GM12878 (cell line): ENCODE measurements around the gene TMCC2. TPM values are rescaled to one million over a fixed set of nuclear protein-coding genes. Genes with fewer than 3 reads are reported as not detected.

Experiments used
- ASH2L ChIP-seq: fragments of 300-600, 200-600 bp; sonication (generic); IDR thresholded peaks from 2 replicates; pipeline ENCODE4 v1.6.1; 2017; ENCODE audit warnings: low read depth, mild to moderate bottlenecking, borderline replicate concordance
- CHD2 ChIP-seq: IDR thresholded peaks from 2 replicates; pipeline ENCODE4 v1.6.1; 2011; ENCODE audit warnings: low read depth, low read length, improper control_type of control experiment, borderline replicate concordance
- CHD4 ChIP-seq: fragments of 200-600 bp; sonication (generic); IDR thresholded peaks from 2 replicates; pipeline ENCODE4 v1.6.1; 2016; ENCODE audit warnings: mild to moderate bottlenecking
- EP300 ChIP-seq, 2 experiments: fragments of 150-350 bp in 1 of 2; IDR thresholded peaks; 2 replicates each; pipeline ENCODE4 v1.6.1; 2011 to 2012; ENCODE audit warnings: low read depth in 2 of 2, low read length in 2 of 2, borderline replicate concordance in 1 of 2, improper control_type of control experiment in 1 of 2, inconsistent platforms in 1 of 2; ENCODE audit not compliant: control insufficient read depth in 1 of 2
- HDAC6 ChIP-seq: fragments of 200-600 bp; sonication (generic); IDR thresholded peaks from one replicate; pipeline ENCODE4 v1.8.0; 2017; ENCODE audit warnings: antibody characterized with exemption; ENCODE audit not compliant: unreplicated experiment
- IKZF1 ChIP-seq: fragments of 450-650 bp; conservative IDR thresholded peaks from 2 replicates; pipeline ENCODE4 v1.6.1; 2017; ENCODE audit warnings: antibody characterized with exemption, mild to moderate bottlenecking
- IKZF2 ChIP-seq, 2 experiments: fragments of 450-650 bp; IDR thresholded peaks; 2 replicates each; pipeline ENCODE4 v1.6.1; 2017; ENCODE audit warnings: mild to moderate bottlenecking in 2 of 2, moderate library complexity in 2 of 2
- KAT2A ChIP-seq: conservative IDR thresholded peaks from 2 replicates; pipeline ENCODE4 v1.6.1; 2011; ENCODE audit warnings: low read depth, low read length; ENCODE audit not compliant: control insufficient read depth
- NR2C2 ChIP-seq: IDR thresholded peaks from 2 replicates; pipeline ENCODE4 v1.6.1; 2011; ENCODE audit warnings: borderline replicate concordance, low read depth; ENCODE audit not compliant: control insufficient read depth, insufficient read length
- RAD51 ChIP-seq: fragments of 450-650 bp; IDR thresholded peaks from 2 replicates; pipeline ENCODE4 v1.6.1; 2016; ENCODE audit warnings: moderate library complexity, mild to moderate bottlenecking, inconsistent platforms
- RBBP5 ChIP-seq: fragments of 200-600 bp; sonication (generic); conservative IDR thresholded peaks from 2 replicates; pipeline ENCODE4 v1.6.1; 2016
- SMAD5 ChIP-seq: IDR thresholded peaks from 2 replicates; pipeline ENCODE4 v1.6.1; 2016; ENCODE audit warnings: antibody characterized with exemption, low read depth
- SP1 ChIP-seq: IDR thresholded peaks from one replicate; pipeline ENCODE4 v1.6.1; 2011; ENCODE audit warnings: low read depth, low read length
- SREBF1 ChIP-seq: IDR thresholded peaks from 2 replicates; pipeline ENCODE4 v1.6.1; 2012; ENCODE audit warnings: mild to moderate bottlenecking, low read length
- STAT3 ChIP-seq: IDR thresholded peaks from 2 replicates; pipeline ENCODE4 v1.6.1; 2011; ENCODE audit warnings: low read depth, low read length, improper control_type of control experiment
- SUPT20H ChIP-seq: IDR thresholded peaks from 2 replicates; pipeline ENCODE4 v1.6.1; 2011; ENCODE audit warnings: low read depth, mild to moderate bottlenecking, low read length, moderate library complexity, borderline replicate concordance; ENCODE audit not compliant: control insufficient read depth
- TARDBP ChIP-seq: IDR thresholded peaks from 2 replicates; pipeline ENCODE4 v1.6.1; 2016; ENCODE audit warnings: borderline replicate concordance
- TBL1XR1 ChIP-seq: IDR thresholded peaks from 2 replicates; pipeline ENCODE4 v1.6.1; 2012; ENCODE audit warnings: low read depth, low read length, improper control_type of control experiment
- polyA plus RNA-seq, 11 experiments: library from polyadenylated mRNA; depleted of rRNA in 4 of 11; unstranded in 6 of 11; stranded (reverse) in 5 of 11; fragments of >200 nt; fragmentation: Nextera tagmentation in 4 of 11; fragmentation: Illumina TruSeq in 1 of 11; extraction: Ambion mirVana in 4 of 11; extraction: Trizol in 1 of 11; gene quantifications; 1 replicate in 1 of 11; 2 replicates in 10 of 11; pipeline versions ENCODE4 v1.2.1 to v1.2.3, GENCODE V29; 2011 to 2016; ENCODE audit warnings: inconsistent platforms in 2 of 11, missing spikeins in 2 of 11, low read depth in 1 of 11
- total RNA-seq, 4 experiments: library from RNA; depleted of rRNA in 3 of 4; stranded (reverse); fragments of >200 nt in 3 of 4; fragmentation: Illumina TruSeq in 1 of 4; extraction: Trizol in 1 of 4; gene quantifications; 2 replicates each; pipeline versions ENCODE4 v1.2.1 to v1.2.3, GENCODE V29; 2013 to 2021
- TF ChIP-seq, protein P1 (sequence below): fragments of 450-650 bp; conservative IDR thresholded peaks from 2 replicates; pipeline ENCODE4 v1.6.1; 2017; ENCODE audit warnings: mild to moderate bottlenecking, moderate library complexity
- TF ChIP-seq, protein P2 (sequence below): IDR thresholded peaks from 2 replicates; pipeline ENCODE4 v1.6.1; 2011; ENCODE audit warnings: borderline replicate concordance, low read depth, mild to moderate bottlenecking, moderate library complexity, low read length; ENCODE audit not compliant: insufficient read depth, poor library complexity, severe bottlenecking
- TF ChIP-seq, protein P3 (sequence below): fragments of 450-650 bp; IDR thresholded peaks from 2 replicates; pipeline ENCODE4 v1.6.1; 2016; ENCODE audit warnings: mild to moderate bottlenecking
- TF ChIP-seq, protein P4 (sequence below): fragments of 450-650 bp; IDR thresholded peaks from 2 replicates; pipeline ENCODE4 v1.6.1; 2017; ENCODE audit warnings: mild to moderate bottlenecking

Gene TMCC2
- total and polyA plus RNA-seq, 10 of the 15 experiments (the other 5 are each of a cell fraction or from before 2014, with no cell fraction given) = 0.06 to 2.3 (median 0.76) TPM

DNA sequence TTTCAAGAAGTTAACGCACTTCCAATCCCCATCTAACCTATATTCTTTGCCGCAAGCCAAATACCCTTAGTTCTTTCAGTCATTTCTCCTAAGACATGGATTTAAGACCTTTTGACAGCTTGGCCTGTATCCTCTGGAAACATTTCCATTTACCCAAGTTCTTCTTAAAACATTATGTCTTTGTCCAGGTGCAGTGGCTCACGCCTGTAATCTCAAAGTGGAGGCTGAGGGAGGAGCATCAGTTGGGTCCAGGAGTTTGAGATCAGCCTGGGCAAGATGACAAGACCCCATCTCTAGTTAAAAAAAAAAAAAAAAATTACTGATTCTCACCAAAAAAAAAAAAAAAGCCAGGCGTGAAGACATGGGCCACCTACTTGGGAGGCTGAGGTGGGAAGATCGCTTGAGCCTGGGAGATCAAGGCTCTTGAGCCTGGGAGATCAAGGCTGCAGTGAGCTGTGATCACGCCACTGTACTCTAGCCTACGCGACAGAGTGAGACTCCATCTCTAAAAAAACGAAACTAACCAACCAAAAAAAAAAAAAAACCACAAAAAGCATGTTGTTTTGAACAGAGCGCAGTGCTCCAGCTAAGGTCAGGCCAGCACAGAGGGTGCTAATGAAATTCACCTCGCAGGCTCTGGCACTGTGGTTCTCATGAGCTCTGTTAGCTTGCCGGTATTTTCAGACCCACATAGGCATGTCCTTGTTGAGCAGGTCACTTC is 57.8 kb downstream of the TMCC2 start (continued):
- TF ChIP-seq SMAD5 (no peak), IKZF1 (no peak), CHD2 (peak; percentile 51; the same call in 1 of the 2 replicates), TARDBP (no peak), STAT3 (no peak), IKZF2 (IDR thresholded peaks at IDR 0.05) (peak; percentile 14 to 19; a peak in 2 of 4 replicates), RAD51 (peak; percentile 18; the same call in 1 of the 2 replicates), TBL1XR1 (no peak; the same call in 1 of the 2 replicates), HDAC6 (no peak), EP300 (IDR thresholded peaks at IDR 0.05; ENCODE audit: borderline replicate concordance in 1 of 2, control insufficient read depth in 1 of 2, low read depth in 2 of 2, low read length in 2 of 2) (peak; percentile 40 to 85; a peak in 1 of 4 replicates), SREBF1 (no peak), SUPT20H (no peak), ASH2L (no peak), SP1 (peak; percentile 13), KAT2A (no peak), RBBP5 (no peak), CHD4 (no peak), NR2C2 (no peak)
- TF ChIP-seq, protein P1, sequence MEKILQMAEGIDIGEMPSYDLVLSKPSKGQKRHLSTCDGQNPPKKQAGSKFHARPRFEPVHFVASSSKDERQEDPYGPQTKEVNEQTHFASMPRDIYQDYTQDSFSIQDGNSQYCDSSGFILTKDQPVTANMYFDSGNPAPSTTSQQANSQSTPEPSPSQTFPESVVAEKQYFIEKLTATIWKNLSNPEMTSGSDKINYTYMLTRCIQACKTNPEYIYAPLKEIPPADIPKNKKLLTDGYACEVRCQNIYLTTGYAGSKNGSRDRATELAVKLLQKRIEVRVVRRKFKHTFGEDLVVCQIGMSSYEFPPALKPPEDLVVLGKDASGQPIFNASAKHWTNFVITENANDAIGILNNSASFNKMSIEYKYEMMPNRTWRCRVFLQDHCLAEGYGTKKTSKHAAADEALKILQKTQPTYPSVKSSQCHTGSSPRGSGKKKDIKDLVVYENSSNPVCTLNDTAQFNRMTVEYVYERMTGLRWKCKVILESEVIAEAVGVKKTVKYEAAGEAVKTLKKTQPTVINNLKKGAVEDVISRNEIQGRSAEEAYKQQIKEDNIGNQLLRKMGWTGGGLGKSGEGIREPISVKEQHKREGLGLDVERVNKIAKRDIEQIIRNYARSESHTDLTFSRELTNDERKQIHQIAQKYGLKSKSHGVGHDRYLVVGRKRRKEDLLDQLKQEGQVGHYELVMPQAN = no peak
- TF ChIP-seq, protein P2, sequence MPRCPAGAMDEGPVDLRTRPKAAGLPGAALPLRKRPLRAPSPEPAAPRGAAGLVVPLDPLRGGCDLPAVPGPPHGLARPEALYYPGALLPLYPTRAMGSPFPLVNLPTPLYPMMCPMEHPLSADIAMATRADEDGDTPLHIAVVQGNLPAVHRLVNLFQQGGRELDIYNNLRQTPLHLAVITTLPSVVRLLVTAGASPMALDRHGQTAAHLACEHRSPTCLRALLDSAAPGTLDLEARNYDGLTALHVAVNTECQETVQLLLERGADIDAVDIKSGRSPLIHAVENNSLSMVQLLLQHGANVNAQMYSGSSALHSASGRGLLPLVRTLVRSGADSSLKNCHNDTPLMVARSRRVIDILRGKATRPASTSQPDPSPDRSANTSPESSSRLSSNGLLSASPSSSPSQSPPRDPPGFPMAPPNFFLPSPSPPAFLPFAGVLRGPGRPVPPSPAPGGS = no peak
- TF ChIP-seq, protein P3, sequence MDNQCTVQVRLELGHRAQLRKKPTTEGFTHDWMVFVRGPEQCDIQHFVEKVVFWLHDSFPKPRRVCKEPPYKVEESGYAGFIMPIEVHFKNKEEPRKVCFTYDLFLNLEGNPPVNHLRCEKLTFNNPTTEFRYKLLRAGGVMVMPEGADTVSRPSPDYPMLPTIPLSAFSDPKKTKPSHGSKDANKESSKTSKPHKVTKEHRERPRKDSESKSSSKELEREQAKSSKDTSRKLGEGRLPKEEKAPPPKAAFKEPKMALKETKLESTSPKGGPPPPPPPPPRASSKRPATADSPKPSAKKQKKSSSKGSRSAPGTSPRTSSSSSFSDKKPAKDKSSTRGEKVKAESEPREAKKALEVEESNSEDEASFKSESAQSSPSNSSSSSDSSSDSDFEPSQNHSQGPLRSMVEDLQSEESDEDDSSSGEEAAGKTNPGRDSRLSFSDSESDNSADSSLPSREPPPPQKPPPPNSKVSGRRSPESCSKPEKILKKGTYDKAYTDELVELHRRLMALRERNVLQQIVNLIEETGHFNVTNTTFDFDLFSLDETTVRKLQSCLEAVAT = peak; percentile 88
- TF ChIP-seq, protein P4, sequence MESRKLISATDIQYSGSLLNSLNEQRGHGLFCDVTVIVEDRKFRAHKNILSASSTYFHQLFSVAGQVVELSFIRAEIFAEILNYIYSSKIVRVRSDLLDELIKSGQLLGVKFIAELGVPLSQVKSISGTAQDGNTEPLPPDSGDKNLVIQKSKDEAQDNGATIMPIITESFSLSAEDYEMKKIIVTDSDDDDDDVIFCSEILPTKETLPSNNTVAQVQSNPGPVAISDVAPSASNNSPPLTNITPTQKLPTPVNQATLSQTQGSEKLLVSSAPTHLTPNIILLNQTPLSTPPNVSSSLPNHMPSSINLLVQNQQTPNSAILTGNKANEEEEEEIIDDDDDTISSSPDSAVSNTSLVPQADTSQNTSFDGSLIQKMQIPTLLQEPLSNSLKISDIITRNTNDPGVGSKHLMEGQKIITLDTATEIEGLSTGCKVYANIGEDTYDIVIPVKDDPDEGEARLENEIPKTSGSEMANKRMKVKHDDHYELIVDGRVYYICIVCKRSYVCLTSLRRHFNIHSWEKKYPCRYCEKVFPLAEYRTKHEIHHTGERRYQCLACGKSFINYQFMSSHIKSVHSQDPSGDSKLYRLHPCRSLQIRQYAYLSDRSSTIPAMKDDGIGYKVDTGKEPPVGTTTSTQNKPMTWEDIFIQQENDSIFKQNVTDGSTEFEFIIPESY = no peak
